Mesothelial cell of epicardium (in vitro differentiated cells): ENCODE data around the gene KLK4. TPM values are rescaled to one million over a fixed set of nuclear protein-coding genes. Genes with fewer than 3 reads are reported as not detected.

ENCODE experiments used
- DNase-seq, 2 experiments: peaks; one replicate each; pipeline ENCODE4 v3.0.0; 2021; ENCODE audit warnings: low spot score in 2 of 2; ENCODE audit not compliant: unreplicated experiment in 2 of 2
- H3K27ac Mint-ChIP-seq: 2 replicates; pipeline ENCODE4 v1.8.0; 2021; ENCODE audit warnings: mixed read lengths
- H3K27me3 Mint-ChIP-seq: 2 replicates; pipeline ENCODE4 v1.8.0; 2021; ENCODE audit warnings: low read depth, mixed read lengths
- H3K36me3 Mint-ChIP-seq: 2 replicates; pipeline ENCODE4 v1.8.0; 2021; ENCODE audit warnings: mixed read lengths
- H3K4me1 Mint-ChIP-seq: 2 replicates; pipeline ENCODE4 v1.8.0; 2021; ENCODE audit warnings: mixed read lengths
- H3K4me3 Mint-ChIP-seq: 2 replicates; pipeline ENCODE4 v1.8.0; 2021; ENCODE audit warnings: mild to moderate bottlenecking, moderate library complexity, mixed read lengths
- H3K9me3 Mint-ChIP-seq: 2 replicates; pipeline ENCODE4 v1.8.0; 2021; ENCODE audit warnings: mixed read lengths
- total RNA-seq: library from RNA; stranded (reverse); gene quantifications from 3 replicates; pipeline ENCODE4 v1.2.1, GENCODE V29; 2021
- TF ChIP-seq, protein P1 (sequence below): fragments of 200-600 bp; sonication (generic); IDR thresholded peaks from one replicate; pipeline ENCODE4 v1.5.0; 2021; ENCODE audit warnings: antibody characterized with exemption; ENCODE audit not compliant: unreplicated experiment

KLK4 gene
- total RNA-seq, 1 donor from 2014 or later: not detected

DNA sequence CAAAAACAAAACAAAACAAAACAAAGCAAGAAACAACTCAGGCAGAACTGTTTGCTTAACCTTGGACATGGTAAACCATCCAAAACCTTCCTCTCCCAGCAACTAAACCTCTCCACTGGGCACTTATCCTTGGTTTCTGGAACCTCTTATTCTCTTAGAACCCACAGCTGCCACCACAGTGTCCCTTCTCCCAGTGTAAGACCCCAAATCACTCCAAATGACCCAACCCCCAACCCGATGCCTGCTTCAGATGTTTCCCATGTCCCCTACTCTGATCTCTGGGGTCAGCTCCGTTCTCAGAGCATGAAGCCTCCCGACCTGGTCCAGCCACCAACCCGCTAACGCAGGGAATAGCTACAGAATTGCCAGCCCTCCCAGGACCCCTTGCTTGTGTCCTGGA, 37.0 kb downstream of the KLK4 start:
- Mint-ChIP-seq H3K27ac (no peak overlapping the region), H3K4me3 (no peak overlapping the region), H3K9me3 (no peaks in the 10 kb centered on the region), H3K27me3 (peaks cover 55% of the 10 kb centered on the region), H3K4me1 (no peaks in the 10 kb centered on the region), H3K36me3 (no peaks in the 10 kb centered on the region)
- TF ChIP-seq, protein P1, sequence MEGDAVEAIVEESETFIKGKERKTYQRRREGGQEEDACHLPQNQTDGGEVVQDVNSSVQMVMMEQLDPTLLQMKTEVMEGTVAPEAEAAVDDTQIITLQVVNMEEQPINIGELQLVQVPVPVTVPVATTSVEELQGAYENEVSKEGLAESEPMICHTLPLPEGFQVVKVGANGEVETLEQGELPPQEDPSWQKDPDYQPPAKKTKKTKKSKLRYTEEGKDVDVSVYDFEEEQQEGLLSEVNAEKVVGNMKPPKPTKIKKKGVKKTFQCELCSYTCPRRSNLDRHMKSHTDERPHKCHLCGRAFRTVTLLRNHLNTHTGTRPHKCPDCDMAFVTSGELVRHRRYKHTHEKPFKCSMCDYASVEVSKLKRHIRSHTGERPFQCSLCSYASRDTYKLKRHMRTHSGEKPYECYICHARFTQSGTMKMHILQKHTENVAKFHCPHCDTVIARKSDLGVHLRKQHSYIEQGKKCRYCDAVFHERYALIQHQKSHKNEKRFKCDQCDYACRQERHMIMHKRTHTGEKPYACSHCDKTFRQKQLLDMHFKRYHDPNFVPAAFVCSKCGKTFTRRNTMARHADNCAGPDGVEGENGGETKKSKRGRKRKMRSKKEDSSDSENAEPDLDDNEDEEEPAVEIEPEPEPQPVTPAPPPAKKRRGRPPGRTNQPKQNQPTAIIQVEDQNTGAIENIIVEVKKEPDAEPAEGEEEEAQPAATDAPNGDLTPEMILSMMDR: no peak
- DNase-seq: no peak

DNA sequence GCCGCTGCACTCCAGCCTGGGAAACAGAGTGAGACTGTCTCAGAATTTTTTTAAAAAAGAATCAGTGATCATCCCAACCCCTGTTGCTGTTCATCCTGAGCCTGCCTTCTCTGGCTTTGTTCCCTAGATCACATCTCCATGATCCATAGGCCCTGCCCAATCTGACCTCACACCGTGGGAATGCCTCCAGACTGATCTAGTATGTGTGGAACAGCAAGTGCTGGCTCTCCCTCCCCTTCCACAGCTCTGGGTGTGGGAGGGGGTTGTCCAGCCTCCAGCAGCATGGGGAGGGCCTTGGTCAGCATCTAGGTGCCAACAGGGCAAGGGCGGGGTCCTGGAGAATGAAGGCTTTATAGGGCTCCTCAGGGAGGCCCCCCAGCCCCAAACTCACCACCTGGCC, 38.1 kb downstream of the KLK4 start, which contains the start of gene KLK2:
KLK2 (plus strand) TSS at position 384 of the 400 bp plus-strand sequence. CDS start 35 bp downstream, outside the sequence.
- Mint-ChIP-seq H3K27me3 (peaks cover 54% of the 10 kb centered on the region), H3K9me3 (no peaks in the 10 kb centered on the region), H3K36me3 (no peaks in the 10 kb centered on the region), H3K27ac (no peak within 1 kb of the TSS), H3K4me3 (no peak within 1 kb of the TSS), H3K4me1 (no peaks in the 10 kb centered on the region)
- no peak for DNase-seq
- TF ChIP-seq, protein P1: no peak

DNA sequence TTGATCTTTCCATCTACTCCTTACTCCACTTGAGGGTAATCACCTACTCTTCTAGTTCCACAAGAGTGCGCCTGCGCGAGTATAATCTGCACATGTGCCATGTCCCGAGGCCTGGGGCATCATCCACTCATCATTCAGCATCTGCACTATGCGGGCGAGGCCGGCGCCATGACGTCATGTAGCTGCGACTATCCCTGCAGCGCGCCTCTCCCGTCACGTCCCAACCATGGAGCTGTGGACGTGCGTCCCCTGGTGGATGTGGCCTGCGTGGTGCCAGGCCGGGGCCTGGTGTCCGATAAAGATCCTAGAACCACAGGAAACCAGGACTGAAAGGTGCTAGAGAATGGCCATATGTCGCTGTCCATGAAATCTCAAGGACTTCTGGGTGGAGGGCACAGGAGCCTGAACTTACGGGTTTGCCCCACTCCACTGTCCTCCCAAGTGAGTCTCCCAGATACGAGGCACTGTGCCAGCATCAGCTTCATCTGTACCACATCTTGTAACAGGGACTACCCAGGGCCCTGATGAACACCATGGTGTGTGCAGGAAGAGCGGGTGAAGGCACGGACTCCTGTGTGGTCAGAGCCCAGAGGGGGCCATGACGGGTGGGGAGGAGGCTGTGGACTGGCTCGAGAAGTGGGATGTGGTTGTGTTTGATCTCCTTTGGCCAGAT, 40.6 kb downstream of the KLK4 start:
- DNase-seq: no peak
- TF ChIP-seq, protein P1: no peak
- H3K27me3 Mint-ChIP-seq: peaks cover 70% of the 10 kb centered on the region
- H3K4me1 Mint-ChIP-seq: no peaks in the 10 kb centered on the region
- no peak overlapping the region for H3K4me3 Mint-ChIP-seq
- no peaks in the 10 kb centered on the region for H3K9me3 Mint-ChIP-seq
- no peaks in the 10 kb centered on the region for H3K36me3 Mint-ChIP-seq
- H3K27ac Mint-ChIP-seq: no peak overlapping the region

DNA sequence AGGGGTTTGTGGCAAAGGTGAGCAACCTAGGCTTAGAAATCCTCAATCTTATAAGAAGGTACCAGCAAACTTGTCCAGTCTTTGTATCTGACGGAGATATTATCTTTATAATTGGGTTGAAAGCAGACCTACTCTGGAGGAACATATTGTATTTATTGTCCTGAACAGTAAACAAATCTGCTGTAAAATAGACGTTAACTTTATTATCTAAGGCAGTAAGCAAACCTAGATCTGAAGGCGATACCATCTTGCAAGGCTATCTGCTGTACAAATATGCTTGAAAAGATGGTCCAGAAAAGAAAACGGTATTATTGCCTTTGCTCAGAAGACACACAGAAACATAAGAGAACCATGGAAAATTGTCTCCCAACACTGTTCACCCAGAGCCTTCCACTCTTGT, 41.7 kb downstream of the KLK4 start:
- H3K36me3 Mint-ChIP-seq: no peaks in the 10 kb centered on the region
- no peak overlapping the region for H3K27ac Mint-ChIP-seq
- no peaks in the 10 kb centered on the region for H3K9me3 Mint-ChIP-seq
- TF ChIP-seq, protein P1: no peak
- H3K4me1 Mint-ChIP-seq: no peaks in the 10 kb centered on the region
- H3K27me3 Mint-ChIP-seq: peaks cover 80% of the 10 kb centered on the region
- H3K4me3 Mint-ChIP-seq: no peak overlapping the region
- DNase-seq: no peak

DNA sequence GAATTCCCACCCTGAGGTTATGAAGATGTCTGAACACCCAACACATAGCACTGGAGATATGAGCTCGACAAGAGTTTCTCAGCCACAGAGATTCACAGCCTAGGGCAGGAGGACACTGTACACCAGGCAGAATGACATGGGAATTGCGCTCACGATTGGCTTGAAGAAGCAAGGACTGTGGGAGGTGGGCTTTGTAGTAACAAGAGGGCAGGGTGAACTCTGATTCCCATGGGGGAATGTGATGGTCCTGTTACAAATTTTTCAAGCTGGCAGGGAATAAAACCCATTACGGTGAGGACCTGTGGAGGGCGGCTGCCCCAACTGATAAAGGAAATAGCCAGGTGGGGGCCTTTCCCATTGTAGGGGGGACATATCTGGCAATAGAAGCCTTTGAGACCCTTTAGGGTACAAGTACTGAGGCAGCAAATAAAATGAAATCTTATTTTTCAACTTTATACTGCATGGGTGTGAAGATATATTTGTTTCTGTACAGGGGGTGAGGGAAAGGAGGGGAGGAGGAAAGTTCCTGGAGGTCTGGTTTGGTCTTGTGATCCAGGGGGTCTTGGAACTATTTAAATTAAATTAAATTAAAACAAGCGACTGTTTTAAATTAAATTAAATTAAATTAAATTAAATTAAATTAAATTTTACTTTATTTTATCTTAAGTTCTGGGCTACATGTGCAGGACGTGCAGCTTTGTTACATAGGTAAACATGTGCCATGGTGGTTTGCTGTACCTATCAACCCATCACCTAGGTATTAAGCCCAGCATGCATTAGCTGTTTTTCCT, 49.5 kb downstream of the KLK4 start:
- Mint-ChIP-seq H3K27me3 (peaks cover 87% of the 10 kb centered on the region), H3K36me3 (no peaks in the 10 kb centered on the region), H3K9me3 (no peaks in the 10 kb centered on the region), H3K27ac (no peak overlapping the region), H3K4me3 (no peak overlapping the region), H3K4me1 (peaks cover 5% of the 10 kb centered on the region)
- TF ChIP-seq, protein P1: no peak
- no peak for DNase-seq
